ENCODE data around the gene LAMP5. TPM values are rescaled to one million over a fixed set of nuclear protein-coding genes. Genes with fewer than 3 reads are reported as not detected.

The LAMP5 gene
- total RNA-seq, 4 donors from 2014 or later: not detected

- no peak for ATAC-seq
- no peaks in the 10 kb centered on the region for H3K9me3 ChIP-seq
- H3K4me3 ChIP-seq: no peak overlapping the region
- H3K36me3 ChIP-seq: no peaks in the 10 kb centered on the region
- TF ChIP-seq CTCF (IDR thresholded peaks at IDR 0.05) (no peak), POLR2AphosphoS5 (IDR thresholded peaks at IDR 0.05) (no peak), POLR2A (IDR thresholded peaks at IDR 0.05) (no peak)
- WGBS, 2 donors (ENCODE audit: low coverage in 1 of 2): 78 to 79% methylated on average over 8 to 9 of the region's 9 CpGs
- no peaks in the 10 kb centered on the region for H3K4me1 ChIP-seq
- no peaks in the 10 kb centered on the region for H3K27me3 ChIP-seq
- H3K27ac ChIP-seq: no peak overlapping the region
Measured at GRCh38 chr20:9485614-9486340, 28.6 kb upstream of the LAMP5 start.

DNA sequence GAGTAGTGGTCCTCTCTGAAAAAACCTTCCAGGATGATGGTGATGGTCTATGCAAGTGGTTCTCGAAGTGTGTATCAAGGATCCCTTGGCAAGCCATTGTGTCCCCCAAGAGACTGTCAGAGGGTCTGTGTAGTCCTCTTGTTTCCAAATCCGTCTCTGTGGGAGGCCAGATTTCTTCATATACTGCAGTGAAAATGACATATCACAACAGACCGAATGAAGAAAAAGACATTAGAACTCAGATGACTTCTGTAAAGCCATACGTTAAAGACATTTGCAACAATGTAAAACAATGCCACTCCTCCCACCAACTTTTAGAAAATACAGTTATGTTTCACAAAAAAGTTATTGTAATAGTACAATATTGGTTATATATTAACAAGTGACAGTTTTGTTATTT, 27.2 kb upstream of the LAMP5 start:
- no peak for TF ChIP-seq POLR2A (IDR thresholded peaks at IDR 0.05)
- no peak for TF ChIP-seq POLR2AphosphoS5 (IDR thresholded peaks at IDR 0.05)
- no peak for TF ChIP-seq EP300 (IDR thresholded peaks at IDR 0.05)
- TF ChIP-seq CTCF (IDR thresholded peaks at IDR 0.05): no peak
- no peak for ATAC-seq
- Histone ChIP-seq H3K36me3 (no peaks in the 10 kb centered on the region), H3K4me3 (no peak overlapping the region), H3K27ac (no peak overlapping the region), H3K9me3 (no peaks in the 10 kb centered on the region), H3K4me1 (no peaks in the 10 kb centered on the region), H3K27me3 (no peaks in the 10 kb centered on the region)
- 76 to 80% methylated on average over 4 of the region's 4 CpGs for WGBS, 2 donors (ENCODE audit: low coverage in 1 of 2)

- Histone ChIP-seq H3K36me3 (no peaks in the 10 kb centered on the region), H3K4me3 (no peak overlapping the region), H3K4me1 (no peaks in the 10 kb centered on the region), H3K9me3 (no peaks in the 10 kb centered on the region), H3K27me3 (no peaks in the 10 kb centered on the region), H3K27ac (no peak overlapping the region)
- 68 to 92% methylated on average over 1 to 2 of the region's 2 CpGs for WGBS, 2 donors (ENCODE audit: low coverage in 1 of 2)
- TF ChIP-seq EP300 (IDR thresholded peaks at IDR 0.05) (no peak), POLR2A (IDR thresholded peaks at IDR 0.05) (no peak), POLR2AphosphoS5 (IDR thresholded peaks at IDR 0.05) (no peak), CTCF (IDR thresholded peaks at IDR 0.05) (no peak)
- no peak for ATAC-seq
Measured at GRCh38 chr20:9488063-9488462, 26.3 kb upstream of the LAMP5 start.

DNA sequence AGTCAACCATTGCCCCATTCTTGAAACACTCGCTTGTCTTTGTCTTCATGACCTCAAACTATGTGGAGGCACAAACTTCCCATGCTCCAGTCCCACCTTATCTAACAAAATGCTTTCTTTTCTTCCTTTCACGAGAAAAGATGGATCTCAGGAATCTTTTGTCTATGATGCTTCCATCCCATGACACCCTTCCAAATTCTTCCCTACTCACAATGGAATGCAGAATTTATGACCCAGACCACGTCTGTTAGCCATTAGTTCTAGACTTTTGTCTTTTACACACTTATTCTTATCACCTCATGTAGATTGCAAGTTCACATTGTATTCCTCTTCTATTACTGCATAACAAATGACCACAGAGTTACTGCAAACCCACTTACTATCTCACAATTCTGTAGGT, 24.2 kb upstream of the LAMP5 start:
- H3K4me3 ChIP-seq: no peak overlapping the region
- TF ChIP-seq CTCF (IDR thresholded peaks at IDR 0.05) (no peak), EP300 (IDR thresholded peaks at IDR 0.05) (no peak), POLR2AphosphoS5 (IDR thresholded peaks at IDR 0.05) (no peak), POLR2A (IDR thresholded peaks at IDR 0.05) (no peak)
- H3K4me1 ChIP-seq: peaks cover 0 to 12% (median 0%) of the 10 kb centered on the region in 3 donors
- no peaks in the 10 kb centered on the region for H3K27me3 ChIP-seq
- H3K9me3 ChIP-seq: no peaks in the 10 kb centered on the region
- no peak for ATAC-seq
- no peaks in the 10 kb centered on the region for H3K36me3 ChIP-seq
- 66 to 68% methylated on average over 2 to 3 of the region's 3 CpGs for WGBS, 2 donors (ENCODE audit: low coverage in 1 of 2)
- no peak overlapping the region for H3K27ac ChIP-seq

- TF ChIP-seq POLR2AphosphoS5 (IDR thresholded peaks at IDR 0.05) (no peak), EP300 (IDR thresholded peaks at IDR 0.05) (no peak), CTCF (IDR thresholded peaks at IDR 0.05) (no peak), POLR2A (IDR thresholded peaks at IDR 0.05) (no peak)
- peaks cover 0 to 16% (median 0%) of the 10 kb centered on the region in 3 donors for H3K4me1 ChIP-seq
- H3K9me3 ChIP-seq: no peaks in the 10 kb centered on the region
- 94 to 95% methylated on average over 2 to 3 of the region's 3 CpGs for WGBS, 2 donors (ENCODE audit: low coverage in 1 of 2)
- H3K36me3 ChIP-seq: no peaks in the 10 kb centered on the region
- ATAC-seq: no peak
- no peak overlapping the region for H3K27ac ChIP-seq
- no peaks in the 10 kb centered on the region for H3K27me3 ChIP-seq
- no peak overlapping the region for H3K4me3 ChIP-seq
Measured at GRCh38 chr20:9490631-9491030, 23.8 kb upstream of the LAMP5 start.

Data from gastroesophageal sphincter (tissue), 4 donors.